ENCODE data around the gene LRRFIP1. TPM values are rescaled to one million over a fixed set of nuclear protein-coding genes. Genes with fewer than 3 reads are reported as not detected.
"Not testable (repeated sequence)": the region's sequence is repeated elsewhere in the genome, so short reads cannot be mapped to it uniquely, and the experiment has no call there.

The LRRFIP1 gene
- total RNA-seq, 1 donor from 2014 or later, result 216 TPM

DNA sequence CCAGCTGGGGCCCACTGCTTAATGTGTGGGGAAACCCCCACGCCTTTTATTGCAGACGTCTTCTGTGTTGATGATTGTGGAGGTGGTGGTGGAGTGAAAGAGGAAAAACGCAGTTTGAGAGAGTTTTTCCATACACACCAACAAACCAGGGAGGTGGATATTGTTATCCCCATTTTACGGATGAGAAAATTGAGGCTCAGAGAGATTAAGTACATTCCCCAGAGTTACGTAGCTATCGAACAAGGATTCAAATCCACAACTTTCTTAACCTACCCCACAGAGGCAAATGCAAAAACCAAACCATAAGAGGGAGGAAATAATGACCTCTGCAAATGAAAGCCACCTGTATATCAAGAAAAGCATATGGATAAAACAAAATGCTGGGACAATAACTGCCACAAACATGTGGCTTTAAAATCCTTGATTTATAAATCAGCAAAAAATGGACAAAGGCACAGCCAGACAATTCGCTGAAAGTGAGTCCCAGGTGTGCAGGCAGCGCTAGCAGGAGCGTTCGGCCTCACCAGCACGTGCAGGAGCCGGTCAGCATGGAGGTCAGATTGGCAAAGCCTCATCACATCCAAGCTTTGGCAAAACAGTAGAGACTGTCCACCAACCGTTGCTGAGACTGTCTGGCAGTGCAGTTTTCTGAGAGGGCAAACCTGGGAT is 24.2 kb upstream of the LRRFIP1 start:
- DNase-seq, result no peak
- H3K27me3 Mint-ChIP-seq, result peaks cover 5% of the 10 kb centered on the region
- H3K9me3 Mint-ChIP-seq, result no peaks in the 10 kb centered on the region
- intact Hi-C loops (cut with micrococcal nuclease), result no loop called here
- H3K4me1 Mint-ChIP-seq, result peaks cover 18% of the 10 kb centered on the region
- H3K4me3 Mint-ChIP-seq, result peak overlapping the region; percentile 71
- H3K36me3 Mint-ChIP-seq (ENCODE audit: low read depth), result no peaks in the 10 kb centered on the region
- H3K27ac Mint-ChIP-seq, result peak overlapping the region; percentile 93

DNA sequence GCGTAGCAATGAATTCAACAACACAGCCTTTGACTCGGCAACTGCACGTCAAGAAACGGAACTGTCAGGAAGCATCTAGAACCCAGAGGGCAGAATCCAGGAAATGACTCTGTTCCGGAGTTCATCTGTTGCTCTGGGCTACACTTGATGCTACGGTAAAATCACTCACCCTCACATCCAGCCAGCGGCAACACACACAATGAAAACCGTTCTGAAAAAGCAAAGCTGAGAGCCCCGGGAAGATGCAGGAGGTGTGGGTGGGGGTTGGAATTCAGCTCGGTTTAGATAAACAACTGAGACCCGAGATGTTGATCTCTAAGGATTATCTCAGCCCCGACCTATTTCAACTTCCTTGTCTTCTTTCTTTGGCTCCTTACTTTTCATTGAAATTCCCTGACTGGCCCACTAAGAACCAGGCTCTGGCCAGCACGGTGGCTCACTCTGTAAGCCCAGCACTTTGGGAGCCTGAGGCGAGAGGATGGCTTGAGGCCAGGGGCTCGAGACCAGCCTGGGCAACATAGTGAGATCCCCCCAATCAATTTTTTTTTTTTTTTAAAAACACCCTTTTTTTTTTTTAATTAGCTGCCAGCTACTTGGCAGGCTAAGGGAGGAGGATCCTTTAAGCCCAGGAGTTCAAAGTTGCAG is 23.5 kb upstream of the LRRFIP1 start:
- peaks cover 17% of the 10 kb centered on the region for H3K4me1 Mint-ChIP-seq
- intact Hi-C loops (cut with micrococcal nuclease), result no loop called here
- H3K4me3 Mint-ChIP-seq, result peak overlapping the region; percentile 71

DNA sequence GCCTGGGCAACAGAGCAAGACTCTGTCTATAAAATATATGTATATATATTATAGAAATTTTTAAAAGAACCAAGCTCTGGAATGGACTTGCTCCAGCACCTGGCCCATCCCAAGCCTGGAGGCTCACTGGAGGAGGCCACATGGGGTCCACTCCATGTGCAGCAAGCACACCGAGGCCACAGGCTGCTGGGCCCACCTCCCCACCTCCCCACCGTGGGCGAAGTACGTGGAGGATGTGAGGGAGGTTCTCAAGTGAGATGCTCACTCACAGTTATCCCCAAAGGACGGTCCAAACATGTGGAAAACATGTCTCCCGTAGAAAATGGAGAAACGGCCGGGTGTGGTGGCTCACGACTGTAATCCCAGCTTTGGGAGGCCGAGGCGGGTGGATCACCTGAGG is 23.0 kb upstream of the LRRFIP1 start:
- Mint-ChIP-seq H3K27ac (peak overlapping the region; percentile 93), H3K4me3 (no peak overlapping the region), H3K36me3 (ENCODE audit: low read depth) (no peaks in the 10 kb centered on the region), H3K4me1 (peaks cover 17% of the 10 kb centered on the region), H3K27me3 (peaks cover 13% of the 10 kb centered on the region), H3K9me3 (no peaks in the 10 kb centered on the region)
- intact Hi-C loops (cut with micrococcal nuclease), result no loop called here
- no peak for DNase-seq

More for the DNA sequence above, 23.5 kb upstream of the LRRFIP1 start:
- peak overlapping the region; percentile 93 for H3K27ac Mint-ChIP-seq
- peaks cover 12% of the 10 kb centered on the region for H3K27me3 Mint-ChIP-seq
- H3K36me3 Mint-ChIP-seq (ENCODE audit: low read depth), result no peaks in the 10 kb centered on the region
- DNase-seq, result peak; percentile 89
- no peaks in the 10 kb centered on the region for H3K9me3 Mint-ChIP-seq

DNA sequence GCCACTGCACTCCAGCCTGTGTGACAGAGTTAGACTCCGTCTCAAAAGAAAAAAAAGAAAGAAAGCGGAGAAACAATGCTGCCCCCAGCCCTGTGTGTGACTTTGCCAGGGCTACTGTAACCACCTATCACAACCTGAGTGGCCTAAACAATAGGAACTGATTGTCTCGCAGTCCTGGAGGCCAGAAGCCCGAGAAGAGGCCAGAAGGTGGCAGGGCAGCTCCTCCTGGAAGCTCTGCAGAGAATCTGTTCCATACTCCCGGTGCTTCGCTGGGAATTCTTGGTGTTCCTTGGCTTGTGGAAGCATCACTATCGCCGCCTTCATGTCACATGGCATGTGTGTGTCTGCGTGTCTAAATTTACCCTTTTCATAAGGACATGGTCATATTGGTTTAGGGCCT is 22.4 kb upstream of the LRRFIP1 start:
- Mint-ChIP-seq H3K4me1 (peaks cover 17% of the 10 kb centered on the region), H3K4me3 (no peak overlapping the region), H3K27me3 (peaks cover 18% of the 10 kb centered on the region), H3K36me3 (ENCODE audit: low read depth) (no peaks in the 10 kb centered on the region), H3K27ac (peak overlapping the region; percentile 42), H3K9me3 (no peaks in the 10 kb centered on the region)
- intact Hi-C loops (cut with micrococcal nuclease), result no loop called here
- DNase-seq, result no peak

DNA sequence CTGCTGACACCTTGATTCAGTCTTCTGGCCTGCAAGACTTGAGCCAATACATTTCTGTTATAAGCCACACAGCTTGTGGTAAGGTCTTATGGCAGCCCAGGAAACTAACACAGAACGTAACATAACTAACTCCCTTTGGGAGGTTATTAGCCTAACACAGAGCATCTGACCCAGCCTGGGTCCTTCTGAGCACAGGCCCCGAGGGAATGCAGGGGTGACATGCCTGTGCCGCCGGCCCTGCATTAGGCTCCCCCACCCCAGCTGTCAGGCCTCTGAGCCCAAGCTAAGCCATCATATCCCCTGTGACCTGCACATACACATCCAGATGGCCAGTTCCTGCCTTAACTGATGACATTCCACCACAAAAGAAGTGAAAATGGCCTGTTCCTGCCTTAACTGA is 20.9 kb upstream of the LRRFIP1 start:
- intact Hi-C loops (cut with micrococcal nuclease); H3K27ac Mint-ChIP-seq; H3K4me3 Mint-ChIP-seq: not testable (repeated sequence)

DNA sequence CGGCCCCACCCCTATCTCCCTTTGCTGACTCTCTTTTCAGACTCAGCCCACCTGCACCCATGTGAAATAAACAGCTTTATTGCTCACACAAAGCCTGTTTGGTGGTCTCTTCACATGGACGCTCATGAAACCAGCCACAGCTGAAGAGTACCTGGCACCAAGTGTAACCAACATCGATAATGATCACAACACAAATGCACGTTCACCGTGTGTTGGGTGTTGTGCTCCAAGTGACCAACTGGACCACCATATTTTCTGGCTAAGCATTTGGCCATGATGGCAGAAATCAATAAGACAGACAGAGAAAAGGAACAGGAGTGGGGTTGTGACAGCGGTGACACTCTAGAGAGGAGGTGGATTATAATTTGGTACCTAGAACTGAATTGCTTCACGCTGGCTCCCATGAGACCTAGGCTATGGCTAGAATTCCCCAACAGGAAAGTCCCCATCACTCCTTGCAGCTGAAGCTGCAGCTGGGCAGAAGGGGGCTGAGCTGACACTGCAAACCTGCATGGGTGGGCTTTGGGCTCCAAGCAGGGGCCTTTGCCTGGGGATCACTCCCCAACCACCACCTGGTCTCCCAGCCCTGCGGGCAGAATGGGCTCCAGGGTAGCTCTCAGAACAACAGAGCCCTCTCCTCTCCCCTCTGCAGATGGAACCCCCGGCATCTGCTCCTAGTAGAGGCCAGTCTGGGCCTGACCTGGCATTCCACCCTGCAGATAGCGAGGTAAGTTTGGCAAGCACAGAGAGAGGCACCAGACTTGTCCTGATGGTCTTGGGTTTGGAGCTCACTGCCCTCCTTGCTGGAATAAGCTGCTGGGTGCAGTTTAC is 14.6 kb upstream of the LRRFIP1 start:
- DNase-seq, result no peak
- H3K4me3 Mint-ChIP-seq, result no peak overlapping the region
- no peak overlapping the region for H3K27ac Mint-ChIP-seq
- H3K36me3 Mint-ChIP-seq (ENCODE audit: low read depth), result no peaks in the 10 kb centered on the region
- intact Hi-C loops (cut with micrococcal nuclease), result no loop called here
- H3K27me3 Mint-ChIP-seq, result peaks cover 17% of the 10 kb centered on the region
- H3K4me1 Mint-ChIP-seq, result peaks cover 13% of the 10 kb centered on the region
- H3K9me3 Mint-ChIP-seq, result no peaks in the 10 kb centered on the region

More for the DNA sequence above, 20.9 kb upstream of the LRRFIP1 start:
- Mint-ChIP-seq H3K4me1 (peaks cover 17% of the 10 kb centered on the region), H3K27me3 (peaks cover 19% of the 10 kb centered on the region)
- not testable (repeated sequence) for DNase-seq; H3K36me3 Mint-ChIP-seq (ENCODE audit: low read depth); H3K9me3 Mint-ChIP-seq

DNA sequence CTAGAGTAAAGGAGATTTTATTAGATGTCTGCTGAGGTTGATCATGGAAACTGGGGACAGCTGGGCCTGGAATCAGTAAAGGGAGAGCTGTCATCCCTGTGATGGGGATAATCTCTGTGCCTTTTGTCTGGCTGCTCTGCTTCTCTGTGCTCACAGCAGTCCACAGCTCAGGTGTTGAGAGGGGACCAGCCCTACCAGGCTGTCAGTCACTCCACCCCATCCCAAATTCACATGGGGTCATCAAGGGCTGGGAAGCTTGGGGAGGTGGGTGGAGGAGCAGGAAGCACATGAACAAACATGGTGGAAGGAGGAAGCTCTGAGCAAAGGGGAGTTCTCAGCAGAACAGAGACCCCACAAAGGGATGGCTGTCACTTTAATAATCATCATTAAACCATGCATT is 13.7 kb upstream of the LRRFIP1 start:
- Mint-ChIP-seq H3K9me3 (no peaks in the 10 kb centered on the region), H3K27ac (no peak overlapping the region), H3K4me1 (peaks cover 13% of the 10 kb centered on the region), H3K4me3 (no peak overlapping the region), H3K27me3 (peaks cover 14% of the 10 kb centered on the region), H3K36me3 (ENCODE audit: low read depth) (no peaks in the 10 kb centered on the region)
- intact Hi-C loops (cut with micrococcal nuclease), result no loop called here
- DNase-seq, result no peak

DNA sequence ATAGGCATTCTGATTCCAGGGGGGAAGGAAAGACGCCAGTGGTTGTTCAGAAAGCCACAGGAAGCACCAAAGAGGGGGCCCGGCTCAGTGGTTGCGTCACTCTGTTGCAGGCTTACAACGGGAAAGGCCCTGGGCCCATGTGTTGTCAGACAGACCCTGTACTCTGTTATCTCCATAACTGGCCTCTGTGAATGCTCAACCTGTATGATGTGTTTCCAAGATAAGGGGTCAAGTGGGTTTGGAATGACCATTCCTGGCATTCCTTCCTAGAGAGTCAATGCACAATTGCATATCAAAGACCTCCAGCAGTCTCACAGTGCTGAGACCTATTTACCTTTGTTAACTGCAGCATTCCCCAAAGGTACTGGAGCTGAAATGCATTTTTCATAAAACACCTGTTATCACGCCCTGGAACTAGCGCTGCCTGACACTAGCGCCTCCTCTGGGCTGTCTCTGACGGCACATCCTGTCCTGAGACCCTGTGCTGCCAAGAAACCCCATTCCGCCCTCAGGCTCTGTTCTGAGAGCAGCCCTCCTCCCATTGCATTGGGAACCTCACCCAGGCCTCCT is 13.2 kb upstream of the LRRFIP1 start:
- Mint-ChIP-seq H3K36me3 (ENCODE audit: low read depth) (no peaks in the 10 kb centered on the region), H3K4me1 (peaks cover 13% of the 10 kb centered on the region), H3K27me3 (peaks cover 13% of the 10 kb centered on the region), H3K9me3 (no peaks in the 10 kb centered on the region), H3K4me3 (no peak overlapping the region), H3K27ac (no peak overlapping the region)
- no peak for DNase-seq
- intact Hi-C loops (cut with micrococcal nuclease), result no loop called here

DNA sequence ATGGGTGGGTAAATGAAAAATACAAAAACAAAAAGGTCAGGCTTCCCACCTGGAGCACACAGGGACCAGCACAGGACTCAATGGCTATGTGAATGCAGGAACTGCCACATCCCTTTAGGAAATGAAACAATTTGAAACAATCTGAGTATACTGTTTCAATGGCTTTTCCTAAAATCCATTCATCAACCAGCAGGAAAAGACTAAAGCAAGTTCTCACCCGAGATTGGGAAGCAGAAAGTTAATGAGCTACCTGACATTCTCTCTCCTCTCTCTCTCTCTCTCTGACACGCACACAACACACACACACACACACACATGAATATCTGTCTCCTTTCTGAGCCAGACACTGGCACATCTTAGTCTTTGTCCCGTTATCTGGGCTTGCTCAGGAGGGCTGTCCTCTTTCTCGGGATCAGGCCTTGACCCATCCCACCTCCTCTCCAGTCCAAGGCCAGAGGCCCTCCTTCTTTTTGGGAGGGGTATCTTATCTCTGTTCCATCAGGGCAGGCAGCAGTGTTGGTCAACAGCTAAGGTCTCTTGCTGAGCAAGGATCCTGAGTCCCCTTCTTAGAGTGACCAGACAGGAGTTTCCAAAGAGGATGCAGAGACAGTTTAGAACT is 11.6 kb upstream of the LRRFIP1 start:
- no peak for DNase-seq
- H3K9me3 Mint-ChIP-seq, result no peaks in the 10 kb centered on the region
- intact Hi-C loops (cut with micrococcal nuclease), result no loop called here
- H3K36me3 Mint-ChIP-seq (ENCODE audit: low read depth), result no peaks in the 10 kb centered on the region
- H3K27ac Mint-ChIP-seq, result no peak overlapping the region
- peaks cover 7% of the 10 kb centered on the region for H3K27me3 Mint-ChIP-seq
- peaks cover 13% of the 10 kb centered on the region for H3K4me1 Mint-ChIP-seq
- no peak overlapping the region for H3K4me3 Mint-ChIP-seq

DNA sequence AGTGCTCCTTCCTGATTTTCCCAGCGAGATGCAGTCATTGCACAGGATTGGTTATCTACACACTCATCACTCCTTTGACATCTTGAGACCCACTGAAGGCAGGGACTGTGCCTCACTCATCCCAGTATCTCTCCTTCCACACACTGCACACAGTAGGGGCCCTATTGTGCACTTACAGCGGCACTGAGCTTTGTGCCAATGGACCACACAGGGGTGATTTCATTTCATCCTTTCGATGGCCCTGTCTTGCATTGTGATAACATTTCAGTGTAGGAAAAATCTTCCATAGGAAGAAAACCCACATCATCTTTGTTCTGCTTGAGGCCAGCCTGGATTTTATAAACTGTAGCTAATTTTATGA is 11.0 kb upstream of the LRRFIP1 start:
- no peak overlapping the region for H3K27ac Mint-ChIP-seq
- peaks cover 7% of the 10 kb centered on the region for H3K27me3 Mint-ChIP-seq
- no peaks in the 10 kb centered on the region for H3K36me3 Mint-ChIP-seq (ENCODE audit: low read depth)
- H3K4me3 Mint-ChIP-seq, result no peak overlapping the region
- no peak for DNase-seq
- H3K4me1 Mint-ChIP-seq, result peaks cover 13% of the 10 kb centered on the region
- no peaks in the 10 kb centered on the region for H3K9me3 Mint-ChIP-seq
- intact Hi-C loops (cut with micrococcal nuclease), result no loop called here

DNA sequence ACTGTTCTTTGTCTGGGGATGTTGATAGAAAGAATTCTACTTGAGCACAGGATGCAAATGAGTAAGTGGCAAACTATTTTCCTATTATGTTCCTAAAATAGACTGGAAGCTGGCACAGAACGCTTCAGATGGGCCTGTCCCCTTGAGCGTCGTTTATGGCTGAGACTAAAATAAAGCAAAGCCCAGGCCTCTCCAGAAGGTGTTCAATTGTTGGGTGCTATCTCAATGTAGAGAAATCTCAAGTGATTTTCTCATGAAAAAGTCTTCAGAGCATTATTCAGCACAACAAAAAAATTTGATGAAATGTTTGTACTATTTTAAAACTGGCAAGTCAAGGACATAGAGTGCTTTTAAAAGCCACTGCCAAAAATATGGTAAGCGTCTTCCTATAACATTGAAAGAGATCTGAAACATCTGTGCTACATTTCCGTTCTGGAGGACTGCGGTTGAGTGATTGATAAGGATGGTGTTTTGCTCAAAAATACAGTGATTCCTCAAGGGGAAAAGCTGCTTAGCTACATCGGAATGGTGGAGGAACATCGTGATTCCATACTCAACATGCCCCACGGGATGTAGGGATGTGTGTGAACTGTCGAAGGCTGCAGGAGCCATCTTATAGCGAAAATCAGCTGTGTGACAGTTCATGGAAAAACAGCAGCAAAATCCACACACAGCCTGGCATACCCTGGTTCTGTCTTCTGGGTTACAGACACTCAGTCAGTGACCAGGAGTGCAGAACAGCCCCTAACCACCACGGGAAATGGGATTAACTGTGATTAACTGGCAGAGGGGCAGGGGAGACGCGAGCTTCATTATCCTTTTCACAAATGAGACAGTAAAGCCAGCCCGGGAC is 10.4 kb upstream of the LRRFIP1 start:
- peaks cover 10% of the 10 kb centered on the region for H3K27me3 Mint-ChIP-seq

DNA sequence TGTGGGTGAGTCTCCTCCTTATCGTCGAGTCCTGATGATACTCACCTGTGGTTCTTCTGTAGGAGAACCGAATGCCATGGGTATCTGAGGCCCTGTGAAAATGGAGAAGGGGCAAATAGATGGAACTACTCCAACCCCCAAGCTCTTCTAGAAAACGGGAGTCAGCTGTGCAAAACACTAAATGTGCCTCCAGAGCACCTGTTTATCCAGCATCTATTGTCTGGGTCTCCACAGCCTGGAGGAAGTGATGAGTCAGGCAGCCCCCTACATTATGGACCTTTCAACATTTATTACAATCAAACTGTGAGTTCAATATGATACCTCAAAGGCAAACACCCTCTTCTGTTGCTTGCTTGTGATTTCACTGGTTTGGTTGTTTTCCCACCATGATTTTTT is 9.8 kb upstream of the LRRFIP1 start:
- no peaks in the 10 kb centered on the region for H3K9me3 Mint-ChIP-seq
- peaks cover 10% of the 10 kb centered on the region for H3K27me3 Mint-ChIP-seq
- peaks cover 13% of the 10 kb centered on the region for H3K4me1 Mint-ChIP-seq
- H3K27ac Mint-ChIP-seq, result no peak overlapping the region
- H3K36me3 Mint-ChIP-seq (ENCODE audit: low read depth), result no peaks in the 10 kb centered on the region
- H3K4me3 Mint-ChIP-seq, result no peak overlapping the region
- DNase-seq, result no peak
- intact Hi-C loops (cut with micrococcal nuclease), result no loop called here

More for the DNA sequence above, 10.4 kb upstream of the LRRFIP1 start:
- peak overlapping the region; percentile 38 for H3K4me3 Mint-ChIP-seq
- intact Hi-C loops (cut with micrococcal nuclease), result no loop called here
- peaks cover 13% of the 10 kb centered on the region for H3K4me1 Mint-ChIP-seq
- no peak for DNase-seq
- H3K9me3 Mint-ChIP-seq, result no peaks in the 10 kb centered on the region
- no peak overlapping the region for H3K27ac Mint-ChIP-seq
- no peaks in the 10 kb centered on the region for H3K36me3 Mint-ChIP-seq (ENCODE audit: low read depth)

DNA sequence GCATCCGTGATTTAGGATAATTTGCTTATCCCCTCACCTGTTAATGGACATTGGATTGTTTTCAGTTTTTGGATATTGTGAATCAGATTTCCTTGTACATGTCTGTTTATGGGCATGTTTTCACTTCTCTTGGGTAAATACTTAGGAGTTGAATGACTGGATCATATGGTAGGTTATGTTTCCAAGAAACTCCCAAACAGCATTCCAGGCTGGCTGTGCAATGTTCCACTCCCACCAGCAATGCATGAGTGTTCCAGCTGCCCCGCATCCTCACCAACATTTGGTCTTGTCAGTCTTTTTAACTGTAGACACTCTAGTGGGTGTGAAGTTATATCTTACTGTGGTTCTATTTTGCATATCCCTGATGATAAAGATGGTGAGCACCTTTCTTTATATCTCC is 8.9 kb upstream of the LRRFIP1 start:
- no peak overlapping the region for H3K27ac Mint-ChIP-seq
- H3K27me3 Mint-ChIP-seq, result peaks cover 12% of the 10 kb centered on the region
- DNase-seq, result no peak
- H3K36me3 Mint-ChIP-seq (ENCODE audit: low read depth), result no peaks in the 10 kb centered on the region
- intact Hi-C loops (cut with micrococcal nuclease), result no loop called here
- peaks cover 13% of the 10 kb centered on the region for H3K4me1 Mint-ChIP-seq
- H3K4me3 Mint-ChIP-seq, result no peak overlapping the region
- no peaks in the 10 kb centered on the region for H3K9me3 Mint-ChIP-seq
